Measurements from ENCODE around the gene MYO1C.
"Not testable (repeated sequence)": the region's sequence is repeated elsewhere in the genome, so short reads cannot be mapped to it uniquely, and the experiment has no call there.

MYO1C gene

DNA sequence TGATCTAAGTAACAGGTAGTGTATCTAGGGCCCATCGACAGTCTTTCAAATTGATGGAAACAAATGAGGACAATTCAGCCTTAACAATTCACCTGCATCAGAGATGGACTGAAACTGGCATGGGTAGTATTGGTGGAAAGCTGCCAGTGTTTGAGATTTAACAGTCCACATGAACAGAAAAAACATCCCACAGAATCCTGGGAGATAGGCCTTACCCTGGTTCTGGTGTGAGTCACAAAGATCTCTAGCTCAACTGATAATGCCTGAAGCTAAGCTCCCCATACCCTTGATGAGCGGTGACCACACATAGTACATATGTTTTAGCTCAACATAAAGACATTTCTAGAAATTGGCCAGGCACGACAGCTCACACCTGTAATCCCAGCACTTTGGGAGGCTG, 58.3 kb downstream of the MYO1C start:
- Histone ChIP-seq H3K36me3 (ENCODE audit: insufficient read depth, low read depth, low read length) (peaks cover 62% of the 10 kb centered on the region), H3K9ac (ENCODE audit: low read depth, low read length) (no peak overlapping the region), H3K4me3 (ENCODE audit: low read length) (no peak overlapping the region), H3K27ac (ENCODE audit: low read length) (no peak overlapping the region), H3K27me3 (ENCODE audit: insufficient read depth, low read length) (no peaks in the 10 kb centered on the region), H3K9me3 (ENCODE audit: insufficient read depth, low read depth, low read length) (no peaks in the 10 kb centered on the region), H3K4me1 (ENCODE audit: insufficient read depth, low read length) (no peaks in the 10 kb centered on the region)

DNA sequence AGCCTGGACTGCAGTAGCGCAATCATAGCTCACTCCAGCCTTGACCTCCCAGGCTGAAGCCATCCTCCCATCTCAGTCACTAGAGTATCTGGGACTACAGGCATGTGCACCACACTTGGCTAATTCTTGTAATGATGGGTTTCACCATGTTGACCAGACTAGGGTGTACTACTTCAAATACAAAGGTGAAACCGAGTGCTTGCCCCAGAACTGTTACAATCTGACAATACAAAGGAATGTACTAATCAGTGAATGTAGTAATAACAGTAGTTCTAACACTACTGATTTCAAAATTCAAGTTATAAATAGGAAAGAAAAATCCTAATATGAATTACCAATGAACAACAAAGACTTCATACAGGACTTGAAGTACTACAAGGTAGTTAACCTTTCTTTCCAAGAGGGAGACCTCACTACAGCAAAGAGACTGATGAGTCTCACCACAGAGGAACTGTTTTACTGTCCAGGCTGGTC, 60.8 kb downstream of the MYO1C start:
- Histone ChIP-seq H3K27me3 (ENCODE audit: insufficient read depth, low read length) (no peaks in the 10 kb centered on the region), H3K9ac (ENCODE audit: low read depth, low read length) (no peak overlapping the region), H3K4me1 (ENCODE audit: insufficient read depth, low read length) (no peaks in the 10 kb centered on the region), H3K9me3 (ENCODE audit: insufficient read depth, low read depth, low read length) (no peaks in the 10 kb centered on the region), H3K27ac (ENCODE audit: low read length) (no peak overlapping the region), H3K36me3 (ENCODE audit: insufficient read depth, low read depth, low read length) (peaks cover 56% of the 10 kb centered on the region), H3K4me3 (ENCODE audit: low read length) (no peak overlapping the region)

DNA sequence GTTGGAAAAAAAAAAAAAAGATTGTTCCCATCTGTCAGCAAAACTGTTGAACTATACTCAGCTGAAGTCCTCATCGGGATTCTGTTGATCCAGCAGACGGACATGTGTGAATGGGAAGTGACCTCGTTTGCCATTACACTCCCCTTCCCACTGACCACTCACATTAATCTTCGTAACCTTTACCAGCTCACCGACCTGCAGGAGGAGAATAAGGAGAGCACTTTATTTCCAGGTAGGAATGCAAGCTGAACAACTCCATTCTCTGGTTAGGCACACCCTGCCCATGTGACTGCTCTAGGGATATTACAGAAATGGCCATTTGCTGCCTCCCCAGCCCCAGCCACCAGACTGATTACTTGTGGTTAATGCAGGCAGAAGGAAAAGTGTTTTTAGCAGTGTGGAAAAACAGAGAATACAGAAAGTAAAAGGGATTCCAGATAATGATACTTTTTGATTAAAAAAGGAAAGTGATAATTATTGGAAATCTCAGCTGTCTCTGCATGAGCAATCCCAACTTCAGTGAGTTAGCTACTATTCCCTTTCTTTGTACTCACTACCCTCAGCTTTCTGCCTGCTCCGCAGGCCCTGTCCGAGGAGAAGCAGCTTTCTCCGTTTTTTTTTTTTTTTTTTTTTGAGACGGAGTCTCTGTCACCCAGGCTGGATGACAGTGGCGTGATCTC, 68.9 kb downstream of the MYO1C start:
- no peaks in the 10 kb centered on the region for H3K27me3 ChIP-seq (ENCODE audit: insufficient read depth, low read length)
- H3K4me3 ChIP-seq (ENCODE audit: low read length), result no peak overlapping the region
- peaks cover 52% of the 10 kb centered on the region for H3K36me3 ChIP-seq (ENCODE audit: insufficient read depth, low read depth, low read length)
- H3K9ac ChIP-seq (ENCODE audit: low read depth, low read length), result no peak overlapping the region
- no peaks in the 10 kb centered on the region; the same call in 1 of the 2 replicates for H3K4me1 ChIP-seq (ENCODE audit: insufficient read depth, low read length)
- no peaks in the 10 kb centered on the region for H3K9me3 ChIP-seq (ENCODE audit: insufficient read depth, low read depth, low read length)
- H3K27ac ChIP-seq (ENCODE audit: low read length), result no peak overlapping the region

DNA sequence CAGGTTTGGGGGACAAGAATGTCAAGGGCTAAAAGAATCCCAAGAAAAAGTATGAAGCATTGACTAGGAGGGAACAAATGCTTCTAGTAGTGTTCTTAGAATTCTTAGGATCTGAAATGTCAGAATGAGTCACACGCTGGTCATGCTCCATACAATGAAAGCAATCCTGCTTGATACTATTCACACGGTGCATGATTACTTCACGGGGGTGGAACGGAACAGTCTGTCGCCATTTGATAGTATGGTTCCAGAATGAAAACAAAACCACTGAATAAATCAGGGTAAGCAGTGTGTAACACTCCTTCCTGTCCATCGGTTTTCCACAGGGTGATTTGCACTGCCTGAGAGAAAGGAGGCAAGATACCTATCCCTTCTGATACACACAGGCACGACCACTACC, 69.6 kb downstream of the MYO1C start:
- Histone ChIP-seq H3K9ac (ENCODE audit: low read depth, low read length) (no peak overlapping the region), H3K27me3 (ENCODE audit: insufficient read depth, low read length) (no peaks in the 10 kb centered on the region), H3K36me3 (ENCODE audit: insufficient read depth, low read depth, low read length) (peaks cover 52% of the 10 kb centered on the region), H3K4me1 (ENCODE audit: insufficient read depth, low read length) (no peaks in the 10 kb centered on the region; the same call in 1 of the 2 replicates), H3K4me3 (ENCODE audit: low read length) (no peak overlapping the region), H3K9me3 (ENCODE audit: insufficient read depth, low read depth, low read length) (no peaks in the 10 kb centered on the region), H3K27ac (ENCODE audit: low read length) (no peak overlapping the region)

DNA sequence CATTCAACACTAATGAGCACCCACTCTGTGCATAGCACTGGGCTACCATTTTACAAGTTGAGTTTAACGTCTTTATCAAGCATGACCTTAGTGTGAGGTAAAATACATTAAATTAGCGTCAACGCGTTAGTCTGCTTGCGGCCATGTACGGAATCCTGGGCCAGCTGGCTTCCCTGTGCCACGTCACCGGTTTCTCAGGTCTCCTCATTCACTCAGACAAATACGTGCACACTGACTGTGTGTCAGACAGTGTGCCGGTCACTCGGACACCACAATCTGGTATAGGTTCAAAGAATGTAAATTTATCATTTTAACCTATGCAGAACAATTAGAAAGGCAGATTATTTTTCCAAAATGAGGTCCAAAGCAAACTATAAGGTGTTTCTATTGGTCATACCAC, 71.0 kb downstream of the MYO1C start:
- Histone ChIP-seq H3K36me3 (ENCODE audit: insufficient read depth, low read depth, low read length) (peaks cover 52% of the 10 kb centered on the region), H3K27me3 (ENCODE audit: insufficient read depth, low read length) (no peaks in the 10 kb centered on the region), H3K4me1 (ENCODE audit: insufficient read depth, low read length) (no peaks in the 10 kb centered on the region; the same call in 1 of the 2 replicates), H3K4me3 (ENCODE audit: low read length) (no peak overlapping the region), H3K27ac (ENCODE audit: low read length) (no peak overlapping the region), H3K9me3 (ENCODE audit: insufficient read depth, low read depth, low read length) (no peaks in the 10 kb centered on the region), H3K9ac (ENCODE audit: low read depth, low read length) (no peak overlapping the region)

DNA sequence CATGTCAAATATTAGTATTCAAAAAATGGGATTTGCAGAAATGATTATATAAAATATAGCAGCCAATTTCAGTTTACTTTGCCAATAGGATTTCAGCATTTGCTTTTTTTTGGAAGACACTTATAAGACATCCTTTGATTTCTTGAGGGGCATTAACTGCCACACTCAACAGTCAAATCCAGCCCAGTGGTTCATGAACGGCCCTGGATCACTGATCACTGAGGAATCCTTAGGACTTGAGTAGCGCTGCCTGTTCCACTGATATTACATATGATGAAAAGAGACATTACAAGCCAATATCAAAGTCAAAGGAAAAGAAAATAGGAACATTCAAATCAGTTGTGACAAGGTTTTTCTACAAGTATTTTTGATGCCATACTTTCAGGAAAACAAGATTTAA, 71.5 kb downstream of the MYO1C start:
- H3K4me1 ChIP-seq (ENCODE audit: insufficient read depth, low read length), result no peaks in the 10 kb centered on the region; the same call in 1 of the 2 replicates
- no peaks in the 10 kb centered on the region for H3K9me3 ChIP-seq (ENCODE audit: insufficient read depth, low read depth, low read length)
- no peak overlapping the region for H3K9ac ChIP-seq (ENCODE audit: low read depth, low read length)
- peaks cover 47% of the 10 kb centered on the region for H3K36me3 ChIP-seq (ENCODE audit: insufficient read depth, low read depth, low read length)
- no peak overlapping the region for H3K4me3 ChIP-seq (ENCODE audit: low read length)
- no peak overlapping the region for H3K27ac ChIP-seq (ENCODE audit: low read length)
- H3K27me3 ChIP-seq (ENCODE audit: insufficient read depth, low read length), result no peaks in the 10 kb centered on the region

DNA sequence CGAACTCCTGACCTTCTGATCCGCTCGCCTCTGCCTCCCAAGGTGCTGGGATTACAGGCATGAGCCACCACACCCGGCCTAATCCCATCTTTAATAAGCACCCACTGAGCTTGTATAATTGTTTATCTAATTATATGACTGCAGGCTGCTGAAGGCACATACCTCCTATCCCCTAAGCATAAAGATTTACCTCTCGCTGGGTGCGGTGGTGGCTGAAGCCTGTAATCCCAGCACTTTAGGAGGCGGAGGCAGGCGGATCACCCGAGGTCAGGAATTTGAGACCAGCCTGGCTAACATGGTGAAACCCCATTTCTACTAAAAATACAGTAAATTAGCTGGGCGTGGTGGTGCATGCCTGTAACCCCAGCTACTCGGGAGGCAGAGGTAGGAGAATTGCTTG, 72.3 kb downstream of the MYO1C start:
- peaks cover 39% of the 10 kb centered on the region for H3K36me3 ChIP-seq (ENCODE audit: insufficient read depth, low read depth, low read length)
- H3K27me3 ChIP-seq (ENCODE audit: insufficient read depth, low read length), result no peaks in the 10 kb centered on the region
- H3K9me3 ChIP-seq (ENCODE audit: insufficient read depth, low read depth, low read length), result no peaks in the 10 kb centered on the region
- no peaks in the 10 kb centered on the region; the same call in 1 of the 2 replicates for H3K4me1 ChIP-seq (ENCODE audit: insufficient read depth, low read length)
- no peak overlapping the region for H3K4me3 ChIP-seq (ENCODE audit: low read length)
- no peak overlapping the region for H3K27ac ChIP-seq (ENCODE audit: low read length)
- H3K9ac ChIP-seq (ENCODE audit: low read depth, low read length), result no peak overlapping the region

DNA sequence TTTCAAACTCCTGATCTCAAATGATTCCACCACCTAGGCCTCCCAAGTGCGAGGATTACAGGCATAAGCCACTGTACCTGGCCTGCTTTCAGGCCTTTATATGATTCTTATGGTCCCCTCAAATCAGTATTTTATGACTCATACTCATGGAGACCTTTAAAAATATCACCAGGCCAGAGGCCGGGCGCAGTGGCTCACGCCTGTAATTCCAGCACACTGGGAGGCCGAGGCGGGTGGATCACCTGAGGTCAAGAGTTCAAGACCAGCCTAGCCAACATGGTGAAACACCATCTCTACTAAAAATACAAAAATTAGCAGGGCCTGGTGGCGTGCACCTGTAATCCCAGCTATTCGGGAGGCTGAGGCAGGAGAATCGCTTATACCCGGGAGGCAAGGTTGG, 74.0 kb downstream of the MYO1C start:
- not testable (repeated sequence) for H3K4me1 ChIP-seq (ENCODE audit: insufficient read depth, low read length); H3K9ac ChIP-seq (ENCODE audit: low read depth, low read length)
- H3K36me3 ChIP-seq (ENCODE audit: insufficient read depth, low read depth, low read length), result peaks cover 35% of the 10 kb centered on the region

DNA sequence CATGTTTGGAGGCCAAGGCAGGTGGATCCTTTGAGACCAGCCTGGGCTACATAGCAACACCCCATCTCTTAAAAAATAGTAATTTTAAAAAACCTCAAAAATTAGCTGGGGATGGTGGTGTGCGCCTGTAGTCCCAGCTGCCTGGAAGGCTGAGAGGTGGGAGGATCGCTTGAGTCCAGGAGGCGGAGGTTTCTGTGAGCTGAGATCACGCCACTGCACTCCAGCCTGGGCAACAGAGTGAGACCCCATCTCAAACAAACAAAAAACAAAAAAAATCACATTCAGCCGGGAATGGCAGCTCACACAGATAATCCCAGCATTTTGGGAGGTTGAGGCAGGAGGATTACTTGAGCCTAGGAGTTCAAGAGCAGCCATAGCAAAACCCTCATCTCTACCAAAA, 76.1 kb downstream of the MYO1C start:
- Histone ChIP-seq H3K9ac (ENCODE audit: low read depth, low read length) (no peak overlapping the region), H3K27me3 (ENCODE audit: insufficient read depth, low read length) (no peaks in the 10 kb centered on the region), H3K36me3 (ENCODE audit: insufficient read depth, low read depth, low read length) (peaks cover 15% of the 10 kb centered on the region), H3K9me3 (ENCODE audit: insufficient read depth, low read depth, low read length) (no peaks in the 10 kb centered on the region), H3K4me1 (ENCODE audit: insufficient read depth, low read length) (no peaks in the 10 kb centered on the region), H3K27ac (ENCODE audit: low read length) (no peak overlapping the region), H3K4me3 (ENCODE audit: low read length) (no peak overlapping the region)

More for the DNA sequence above, 74.0 kb downstream of the MYO1C start:
- H3K27ac ChIP-seq (ENCODE audit: low read length); H3K4me3 ChIP-seq (ENCODE audit: low read length); H3K27me3 ChIP-seq (ENCODE audit: insufficient read depth, low read length); H3K9me3 ChIP-seq (ENCODE audit: insufficient read depth, low read depth, low read length): not testable (repeated sequence)

DNA sequence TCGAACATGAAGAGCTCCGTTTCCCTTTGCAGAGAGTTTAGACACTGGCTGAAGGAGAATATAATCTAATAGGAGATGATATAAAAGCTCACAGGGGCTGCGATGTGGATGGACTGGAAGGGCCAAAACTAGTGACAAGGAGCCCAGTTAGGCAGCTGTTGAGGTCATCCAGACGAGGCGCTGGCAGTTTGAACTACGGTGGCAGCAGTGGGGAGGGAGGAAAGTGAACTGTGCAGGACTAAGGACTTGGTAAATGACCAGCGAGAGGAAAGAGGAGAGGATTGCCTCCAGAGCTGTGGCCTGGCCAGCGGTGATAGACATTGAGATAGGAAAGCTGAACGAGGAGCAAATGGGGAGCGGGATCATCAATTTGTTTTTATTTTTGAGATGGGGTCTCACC, 77.9 kb downstream of the MYO1C start:
- H3K27ac ChIP-seq (ENCODE audit: low read length), result no peak overlapping the region
- no peaks in the 10 kb centered on the region for H3K36me3 ChIP-seq (ENCODE audit: insufficient read depth, low read depth, low read length)
- no peaks in the 10 kb centered on the region for H3K9me3 ChIP-seq (ENCODE audit: insufficient read depth, low read depth, low read length)
- no peak overlapping the region for H3K9ac ChIP-seq (ENCODE audit: low read depth, low read length)
- H3K4me1 ChIP-seq (ENCODE audit: insufficient read depth, low read length), result no peaks in the 10 kb centered on the region
- no peak overlapping the region for H3K4me3 ChIP-seq (ENCODE audit: low read length)
- no peaks in the 10 kb centered on the region for H3K27me3 ChIP-seq (ENCODE audit: insufficient read depth, low read length)

All from iPS-20b (cell line).